Ovary (tissue), 3 donors: Measurements from ENCODE around the gene FILIP1L.

Experiments
- EP300 ChIP-seq: sonication (generic); formaldehyde crosslinking; IDR thresholded peaks from one replicate; pipeline ENCODE4 v1.6.1; 2017; ENCODE audit warnings: antibody characterized with exemption
- POLR2A ChIP-seq: fragments of 450-650 bp; IDR thresholded peaks from one replicate; pipeline ENCODE4 v1.6.1; 2017; ENCODE audit warnings: antibody characterized with exemption, mild to moderate bottlenecking, moderate library complexity
- TF ChIP-seq, protein P1 (sequence below), 3 donors: fragments of 450-650 bp in 2 of 3; fragments of 200-600 bp in 1 of 3; IDR thresholded peaks; one replicate each; pipeline versions ENCODE4 v1.5.1 to v1.8.0; 2016 to 2022; ENCODE audit warnings: antibody characterized with exemption in 3 of 3, mild to moderate bottlenecking in 1 of 3
- donor health status: DM: no; HTN: no; CAD: no.

GRCh38 chr3:99874237-99875002 is 239.9 kb downstream of the FILIP1L start:
- TF ChIP-seq, protein P1, sequence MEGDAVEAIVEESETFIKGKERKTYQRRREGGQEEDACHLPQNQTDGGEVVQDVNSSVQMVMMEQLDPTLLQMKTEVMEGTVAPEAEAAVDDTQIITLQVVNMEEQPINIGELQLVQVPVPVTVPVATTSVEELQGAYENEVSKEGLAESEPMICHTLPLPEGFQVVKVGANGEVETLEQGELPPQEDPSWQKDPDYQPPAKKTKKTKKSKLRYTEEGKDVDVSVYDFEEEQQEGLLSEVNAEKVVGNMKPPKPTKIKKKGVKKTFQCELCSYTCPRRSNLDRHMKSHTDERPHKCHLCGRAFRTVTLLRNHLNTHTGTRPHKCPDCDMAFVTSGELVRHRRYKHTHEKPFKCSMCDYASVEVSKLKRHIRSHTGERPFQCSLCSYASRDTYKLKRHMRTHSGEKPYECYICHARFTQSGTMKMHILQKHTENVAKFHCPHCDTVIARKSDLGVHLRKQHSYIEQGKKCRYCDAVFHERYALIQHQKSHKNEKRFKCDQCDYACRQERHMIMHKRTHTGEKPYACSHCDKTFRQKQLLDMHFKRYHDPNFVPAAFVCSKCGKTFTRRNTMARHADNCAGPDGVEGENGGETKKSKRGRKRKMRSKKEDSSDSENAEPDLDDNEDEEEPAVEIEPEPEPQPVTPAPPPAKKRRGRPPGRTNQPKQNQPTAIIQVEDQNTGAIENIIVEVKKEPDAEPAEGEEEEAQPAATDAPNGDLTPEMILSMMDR (IDR thresholded peaks at IDR 0.05) = no peak
- no peak for TF ChIP-seq POLR2A
- TF ChIP-seq EP300 = no peak
